NT2/D1 (cell line): ENCODE results near the gene PRPSAP2.

Experiments used
- SUZ12 ChIP-seq: IDR thresholded peaks from 2 replicates; pipeline ENCODE4 v1.6.1; 2011; ENCODE audit not compliant: insufficient read length, insufficient read depth; ENCODE audit errors: extremely low read depth
- YY1 ChIP-seq: IDR thresholded peaks from 2 replicates; pipeline ENCODE4 v1.6.1; 2011; ENCODE audit not compliant: insufficient read length, insufficient read depth

DNA sequence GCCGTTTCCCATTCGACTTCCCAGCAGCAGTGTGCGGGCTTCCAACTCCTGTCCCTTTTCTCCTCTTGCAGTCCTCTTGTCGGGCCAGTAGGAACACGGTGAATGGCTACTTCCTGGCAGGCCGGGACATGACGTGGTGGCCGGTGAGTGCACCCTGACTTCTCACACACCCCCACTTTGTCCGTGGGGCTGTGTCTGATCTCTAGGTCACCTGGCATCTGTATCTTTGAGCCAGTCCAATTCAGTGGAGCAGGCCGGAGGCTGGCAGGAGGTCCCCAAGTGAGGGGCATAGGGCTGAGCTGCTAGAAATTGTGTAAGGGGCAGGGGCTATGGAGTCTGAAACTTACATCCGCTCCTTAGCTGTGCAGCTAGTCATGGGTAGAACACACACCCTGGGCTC is 100.7 kb downstream of the PRPSAP2 start:
- TF ChIP-seq SUZ12 (no peak), YY1 (no peak)
